ENCODE data around the gene AQP10.

DNA sequence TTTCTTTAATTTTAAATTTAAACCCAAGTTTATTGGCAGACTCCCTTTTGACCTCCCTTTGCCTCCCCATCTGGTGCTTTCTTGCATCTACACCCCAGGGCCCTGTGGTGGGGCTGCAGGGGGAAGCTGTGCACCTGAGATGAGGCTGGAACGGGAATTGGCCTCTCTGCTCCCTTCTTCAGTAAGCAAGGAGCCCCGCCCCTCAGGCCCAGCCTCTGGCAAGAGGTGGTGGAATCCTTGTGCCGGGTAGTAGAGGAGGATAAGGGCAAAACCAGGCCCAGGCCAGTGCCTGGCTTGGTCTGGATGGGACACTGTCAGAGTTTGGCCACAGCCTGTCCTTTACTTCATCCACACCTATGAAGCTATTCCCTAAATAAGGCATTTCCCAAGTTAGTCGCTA lies 29.5 kb downstream of the AQP10 start:
- TF ChIP-seq, protein P1, sequence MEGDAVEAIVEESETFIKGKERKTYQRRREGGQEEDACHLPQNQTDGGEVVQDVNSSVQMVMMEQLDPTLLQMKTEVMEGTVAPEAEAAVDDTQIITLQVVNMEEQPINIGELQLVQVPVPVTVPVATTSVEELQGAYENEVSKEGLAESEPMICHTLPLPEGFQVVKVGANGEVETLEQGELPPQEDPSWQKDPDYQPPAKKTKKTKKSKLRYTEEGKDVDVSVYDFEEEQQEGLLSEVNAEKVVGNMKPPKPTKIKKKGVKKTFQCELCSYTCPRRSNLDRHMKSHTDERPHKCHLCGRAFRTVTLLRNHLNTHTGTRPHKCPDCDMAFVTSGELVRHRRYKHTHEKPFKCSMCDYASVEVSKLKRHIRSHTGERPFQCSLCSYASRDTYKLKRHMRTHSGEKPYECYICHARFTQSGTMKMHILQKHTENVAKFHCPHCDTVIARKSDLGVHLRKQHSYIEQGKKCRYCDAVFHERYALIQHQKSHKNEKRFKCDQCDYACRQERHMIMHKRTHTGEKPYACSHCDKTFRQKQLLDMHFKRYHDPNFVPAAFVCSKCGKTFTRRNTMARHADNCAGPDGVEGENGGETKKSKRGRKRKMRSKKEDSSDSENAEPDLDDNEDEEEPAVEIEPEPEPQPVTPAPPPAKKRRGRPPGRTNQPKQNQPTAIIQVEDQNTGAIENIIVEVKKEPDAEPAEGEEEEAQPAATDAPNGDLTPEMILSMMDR (IDR thresholded peaks at IDR 0.05), result no peak
- TF ChIP-seq EP300 (IDR thresholded peaks at IDR 0.05) (no peak), POLR2A (IDR thresholded peaks at IDR 0.05) (no peak)
